Coronary artery (tissue), 2 donors: ENCODE results near the gene BTBD6.

Source experiments
- DNase-seq: peaks from one replicate; pipeline ENCODE4 v3.0.0-alpha.2; 2017; ENCODE audit warnings: low spot score
- H3K27ac ChIP-seq, 2 donors: fragments of 200-600 bp; sonication (generic); one replicate each; pipeline ENCODE4 v1.5.1; 2016 to 2019
- H3K4me3 ChIP-seq: fragments of 200-600 bp; sonication (generic); 2 replicates; pipeline ENCODE4 v1.5.1; 2016; ENCODE audit warnings: mild to moderate bottlenecking, moderate library complexity
- TF ChIP-seq, protein P1 (sequence below): fragments of 200-600 bp; sonication (generic); IDR thresholded peaks from one replicate; pipeline ENCODE4 v1.5.1; 2019; ENCODE audit warnings: antibody characterized with exemption

Gene BTBD6

DNA sequence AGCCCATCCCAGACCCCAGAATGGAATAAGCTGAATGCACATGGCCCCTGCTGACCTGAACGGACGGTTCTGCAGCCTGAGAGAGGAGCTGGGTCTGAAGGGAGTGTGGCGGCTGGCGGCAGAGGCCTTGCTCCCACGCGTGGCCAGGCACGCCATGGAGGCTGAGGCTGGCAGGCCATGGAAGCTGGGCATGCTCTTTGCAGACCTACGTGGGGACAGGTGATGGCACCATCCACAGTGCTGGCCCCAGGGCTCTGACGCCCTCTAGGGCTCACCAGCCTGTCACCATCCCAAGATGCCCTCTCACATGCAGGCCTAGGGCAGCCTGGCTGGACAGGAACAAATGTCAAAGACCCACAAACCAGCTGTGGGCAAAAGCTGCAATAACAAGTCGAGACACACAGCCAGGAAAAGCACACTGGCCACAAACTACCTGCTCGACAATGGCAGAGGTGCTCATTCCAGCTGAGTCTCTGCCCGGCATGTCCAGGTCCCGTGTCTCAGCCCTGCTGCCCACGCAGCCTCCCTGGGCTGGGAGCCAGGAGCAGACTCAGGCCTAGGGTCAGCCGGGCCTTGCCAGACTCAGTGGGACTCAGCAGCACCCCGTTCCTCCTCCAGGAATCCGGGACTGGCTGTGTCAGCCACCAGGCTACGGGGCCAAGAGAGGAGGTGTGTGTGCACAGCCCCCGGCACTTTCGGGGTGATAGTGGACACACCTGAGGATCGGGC lies 19.7 kb downstream of the BTBD6 start:
- DNase-seq = no peak

DNA sequence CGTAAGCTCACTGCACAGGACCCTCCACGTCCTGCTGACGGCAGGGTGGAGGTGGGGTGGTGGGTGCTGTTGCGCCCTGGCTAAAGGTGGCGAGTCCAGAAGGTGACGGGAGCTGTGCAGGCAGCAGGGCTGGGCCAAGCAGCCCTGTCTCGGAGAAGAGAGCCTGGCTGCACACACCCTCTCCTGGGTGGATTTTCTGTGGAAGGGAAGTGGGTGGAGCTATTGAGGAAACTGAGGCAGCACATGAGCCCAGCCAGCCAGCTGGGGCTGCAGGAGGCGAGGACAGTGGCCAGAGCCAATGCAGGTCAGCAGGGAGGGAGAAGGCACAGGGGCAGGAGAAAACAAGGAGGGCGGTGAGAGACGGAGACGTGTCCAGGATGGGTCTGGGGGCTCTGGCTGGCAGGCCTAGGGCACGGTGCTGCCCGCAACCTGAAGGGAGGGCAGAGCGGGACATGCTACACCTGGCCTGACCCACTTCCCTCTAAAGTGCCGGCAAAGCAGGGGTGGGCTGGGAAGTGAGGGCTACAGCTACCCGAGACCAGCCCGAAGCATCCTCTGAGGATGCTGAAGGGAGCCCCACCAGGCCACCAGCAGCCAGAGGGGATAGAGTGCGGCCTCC lies 20.5 kb downstream of the BTBD6 start:
- TF ChIP-seq, protein P1, sequence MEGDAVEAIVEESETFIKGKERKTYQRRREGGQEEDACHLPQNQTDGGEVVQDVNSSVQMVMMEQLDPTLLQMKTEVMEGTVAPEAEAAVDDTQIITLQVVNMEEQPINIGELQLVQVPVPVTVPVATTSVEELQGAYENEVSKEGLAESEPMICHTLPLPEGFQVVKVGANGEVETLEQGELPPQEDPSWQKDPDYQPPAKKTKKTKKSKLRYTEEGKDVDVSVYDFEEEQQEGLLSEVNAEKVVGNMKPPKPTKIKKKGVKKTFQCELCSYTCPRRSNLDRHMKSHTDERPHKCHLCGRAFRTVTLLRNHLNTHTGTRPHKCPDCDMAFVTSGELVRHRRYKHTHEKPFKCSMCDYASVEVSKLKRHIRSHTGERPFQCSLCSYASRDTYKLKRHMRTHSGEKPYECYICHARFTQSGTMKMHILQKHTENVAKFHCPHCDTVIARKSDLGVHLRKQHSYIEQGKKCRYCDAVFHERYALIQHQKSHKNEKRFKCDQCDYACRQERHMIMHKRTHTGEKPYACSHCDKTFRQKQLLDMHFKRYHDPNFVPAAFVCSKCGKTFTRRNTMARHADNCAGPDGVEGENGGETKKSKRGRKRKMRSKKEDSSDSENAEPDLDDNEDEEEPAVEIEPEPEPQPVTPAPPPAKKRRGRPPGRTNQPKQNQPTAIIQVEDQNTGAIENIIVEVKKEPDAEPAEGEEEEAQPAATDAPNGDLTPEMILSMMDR = no peak
- no peak overlapping the region for H3K4me3 ChIP-seq
- no peak overlapping the region for H3K27ac ChIP-seq
- DNase-seq = no peak

More for the DNA sequence above, 19.7 kb downstream of the BTBD6 start:
- Histone ChIP-seq H3K4me3 (no peak overlapping the region), H3K27ac (no peak overlapping the region)
- TF ChIP-seq, protein P1 = no peak

DNA sequence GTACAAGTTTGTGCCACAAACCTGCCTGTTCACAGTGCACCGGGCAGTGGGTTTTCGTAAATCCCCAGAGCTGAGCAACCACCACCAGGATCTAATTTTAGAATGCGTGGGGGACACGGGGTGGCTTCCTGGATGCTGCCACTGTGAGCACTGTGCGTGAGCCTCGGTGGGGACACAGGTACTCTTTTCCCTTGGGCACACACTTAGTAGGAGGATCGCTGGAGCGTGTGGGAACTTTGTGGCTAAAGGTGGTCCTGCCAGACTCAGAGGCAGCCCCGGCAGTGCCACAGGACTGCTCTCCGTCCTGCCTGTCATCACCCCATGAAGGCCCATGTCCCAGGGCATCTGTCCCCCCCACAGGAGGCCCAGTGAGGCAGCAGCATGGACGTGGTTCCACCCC lies 21.1 kb downstream of the BTBD6 start:
- DNase-seq = no peak

DNA sequence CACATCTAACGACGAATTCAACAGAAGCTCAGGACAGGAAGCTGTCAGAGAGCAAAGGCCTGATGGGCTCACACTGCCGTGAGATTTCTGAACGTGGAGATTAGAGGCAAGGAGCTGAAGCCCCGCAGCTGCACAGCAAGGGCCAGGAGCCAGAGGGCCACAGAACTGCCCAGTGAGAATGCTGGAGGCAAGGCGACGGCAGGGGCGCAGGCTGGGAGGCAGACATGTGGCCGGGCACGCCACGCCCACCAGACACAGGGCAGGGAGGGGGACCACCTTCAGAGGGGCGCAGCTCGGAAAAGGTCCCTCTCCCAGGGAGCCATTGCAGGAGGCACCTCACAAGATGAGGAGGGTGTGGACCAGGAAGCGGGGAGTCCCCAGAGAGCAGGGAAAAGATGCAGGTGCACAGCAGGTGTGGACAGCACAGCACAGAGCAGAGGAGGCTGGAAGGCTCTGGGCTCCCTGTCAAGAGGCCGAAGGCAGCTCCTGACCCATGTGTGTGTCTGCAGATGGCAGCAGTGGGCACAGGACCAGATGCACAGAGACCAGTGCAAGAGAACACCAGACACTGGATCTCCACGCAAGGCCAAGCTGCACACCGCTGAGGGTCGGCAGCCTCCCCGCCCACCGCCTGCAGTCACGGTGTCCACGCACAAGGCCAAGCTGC lies 23.0 kb downstream of the BTBD6 start:
- DNase-seq = no peak
- TF ChIP-seq, protein P1 = no peak
- Histone ChIP-seq H3K4me3 (no peak overlapping the region), H3K27ac (no peak overlapping the region)

More for the DNA sequence above, 21.1 kb downstream of the BTBD6 start:
- TF ChIP-seq, protein P1 = no peak
- Histone ChIP-seq H3K27ac (no peak overlapping the region), H3K4me3 (no peak overlapping the region)

DNA sequence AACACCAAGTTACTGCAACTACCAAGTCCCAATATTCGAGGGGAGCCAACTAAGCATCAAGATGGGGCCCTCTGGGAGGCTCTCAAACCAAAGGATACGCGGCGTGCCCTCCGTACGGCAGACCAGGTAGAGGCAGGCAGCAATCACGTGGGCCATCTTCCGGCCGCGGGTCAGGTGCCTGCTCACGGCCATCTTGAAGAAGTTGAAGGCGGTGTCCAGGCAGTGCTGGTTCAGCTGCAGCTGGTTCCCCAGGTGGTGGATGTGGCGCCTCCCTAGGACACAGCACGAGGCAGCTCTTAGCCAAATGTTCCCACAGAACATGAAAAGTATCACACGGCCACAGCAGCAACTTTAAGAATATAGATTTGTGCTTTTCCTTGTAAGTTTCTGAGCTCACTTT lies 24.3 kb downstream of the BTBD6 start:
- Histone ChIP-seq H3K27ac (no peak overlapping the region), H3K4me3 (no peak overlapping the region)
- DNase-seq = no peak
- TF ChIP-seq, protein P1 = no peak

DNA sequence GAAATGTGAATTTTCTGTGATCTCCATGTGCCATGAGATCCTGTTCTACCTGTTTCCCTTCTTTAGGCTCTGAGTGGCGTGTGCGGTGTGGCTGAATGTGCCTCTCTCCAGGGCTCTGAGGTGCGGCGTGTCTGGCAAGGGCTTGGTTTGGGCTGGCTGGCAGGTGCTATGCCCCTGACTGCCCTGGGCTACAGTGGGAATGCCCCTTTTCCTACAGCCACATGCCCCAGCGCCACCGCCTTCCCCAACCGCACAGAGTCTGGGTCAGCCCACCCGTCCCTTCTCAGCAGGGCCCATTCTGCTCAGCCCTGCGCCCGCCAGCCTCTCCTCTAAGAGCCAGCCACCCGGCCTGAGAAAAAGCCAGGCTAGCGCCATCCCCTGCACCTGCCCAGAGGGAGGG lies 24.7 kb downstream of the BTBD6 start:
- no peak for DNase-seq
- TF ChIP-seq, protein P1 = no peak
- no peak overlapping the region for H3K4me3 ChIP-seq
- H3K27ac ChIP-seq = no peak overlapping the region
